ENCODE results near the gene AKR7A2. TPM values are rescaled to one million over a fixed set of nuclear protein-coding genes. Genes with fewer than 3 reads are reported as not detected.
A peak's percentile ranks its signal among the peaks of the same experiment; 100 is the strongest.

Gene AKR7A2
- total RNA-seq, 1 experiment from 2014 or later = 86.6 TPM

GRCh38 chr1:19260211-19261138, 51.5 kb downstream of the AKR7A2 start:
- Histone ChIP-seq H3K27me3 (ENCODE audit: control insufficient read depth, insufficient read depth, low read length) (no peaks in the 10 kb centered on the region), H3K4me1 (ENCODE audit: control insufficient read depth, insufficient read depth, low read length) (no peaks in the 10 kb centered on the region), H3K36me3 (ENCODE audit: control insufficient read depth, insufficient read depth, low read length) (peaks cover 9% of the 10 kb centered on the region; the same call in 1 of the 2 replicates), H3K27ac (ENCODE audit: low read length) (no peak overlapping the region; the same call in 1 of the 2 replicates), H3K9me3 (ENCODE audit: control insufficient read depth, insufficient read depth, low read depth, low read length) (no peaks in the 10 kb centered on the region), H3K4me3 (ENCODE audit: low read depth in 2 of 2, low read length in 2 of 2) (no peak overlapping the region)
- TF ChIP-seq SIN3A (IDR thresholded peaks at IDR 0.05; ENCODE audit: borderline replicate concordance, insufficient read depth, low read depth, low read length) (no peak), CTCF (IDR thresholded peaks at IDR 0.05) (no peak)
- in situ Hi-C loops (cut with HindIII; ENCODE audit: low pct_unique_long_range_greater_than_20kb, low sequenced_read_pairs) (no loop called here), intact Hi-C loops (cut with micrococcal nuclease; ENCODE audit: unreplicated experiment) (no loop called here)
- no TSS peak for BruUV-seq (replicated peaks)
- ChIA-PET CTCF (no interaction called here), POLR2A (interaction anchor here (0.6 kb wide), 1 partner anchor 56 kb away, joined by 3 read pairs; no protein-coding TSS in a partner anchor)
- ATAC-seq (peak; percentile 61), DNase-seq (ENCODE audit: low read depth, low spot score) (no peak)

GRCh38 chr1:19258353-19258752, 53.6 kb downstream of the AKR7A2 start:
- H3K36me3 ChIP-seq (ENCODE audit: control insufficient read depth, insufficient read depth, low read length) = peaks cover 12% of the 10 kb centered on the region; the same call in 1 of the 2 replicates
- BruUV-seq (replicated peaks) = no TSS peak
- no peaks in the 10 kb centered on the region for H3K9me3 ChIP-seq (ENCODE audit: control insufficient read depth, insufficient read depth, low read depth, low read length)
- TF ChIP-seq SIN3A (IDR thresholded peaks at IDR 0.05; ENCODE audit: borderline replicate concordance, insufficient read depth, low read depth, low read length) (no peak), CTCF (IDR thresholded peaks at IDR 0.05) (no peak), REST (IDR thresholded peaks at IDR 0.05; ENCODE audit: insufficient read depth in 1 of 2, low read depth in 2 of 2, low read length in 1 of 2) (no peak), TCF7L2 (IDR thresholded peaks at IDR 0.05; ENCODE audit: low read depth, low read length) (no peak), POLR2AphosphoS5 (IDR thresholded peaks at IDR 0.05; ENCODE audit: low read depth, low read length) (no peak)
- H3K27me3 ChIP-seq (ENCODE audit: control insufficient read depth, insufficient read depth, low read length) = no peaks in the 10 kb centered on the region
- ChIA-PET POLR2A (no interaction called here), CTCF (no interaction called here)
- ATAC-seq (no peak), DNase-seq (ENCODE audit: low read depth, low spot score) (no peak)
- H3K27ac ChIP-seq (ENCODE audit: low read length) = no peak overlapping the region
- in situ Hi-C loops (cut with HindIII; ENCODE audit: low pct_unique_long_range_greater_than_20kb, low sequenced_read_pairs) (no loop called here), intact Hi-C loops (cut with micrococcal nuclease; ENCODE audit: unreplicated experiment) (no loop called here)
- peaks cover 8% of the 10 kb centered on the region for H3K4me1 ChIP-seq (ENCODE audit: control insufficient read depth, insufficient read depth, low read length)
- H3K4me3 ChIP-seq (ENCODE audit: low read depth in 2 of 2, low read length in 2 of 2) = no peak overlapping the region

Data from Panc1 (cell line).